ENCODE measurements around the gene FSD1L.

The FSD1L gene

DNA sequence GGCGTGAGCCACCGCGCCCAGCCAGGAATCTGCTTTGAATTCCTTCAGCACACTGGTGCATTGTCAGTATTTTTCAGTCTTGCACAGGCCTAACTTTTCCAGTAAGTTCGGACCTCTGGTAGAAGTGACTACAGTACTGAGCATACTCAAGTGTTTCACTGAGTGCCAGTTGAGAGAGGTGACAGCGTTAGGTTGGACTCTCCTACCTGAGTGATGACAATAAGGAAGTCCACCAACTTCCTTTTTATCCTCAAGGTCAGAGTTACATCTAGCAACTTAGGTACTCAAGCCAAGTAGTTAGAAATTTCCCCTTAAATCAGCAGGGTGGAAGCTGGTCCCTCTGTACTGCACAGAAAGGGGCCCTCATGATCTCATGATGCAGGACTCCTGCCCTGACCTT, 26.0 kb upstream of the FSD1L start:
- Mint-ChIP-seq H3K36me3 (no peaks in the 10 kb centered on the region), H3K4me3 (no peak overlapping the region), H3K27ac (no peak overlapping the region), H3K4me1 (no peaks in the 10 kb centered on the region), H3K9me3 (no peaks in the 10 kb centered on the region)
- no peak for DNase-seq (ENCODE audit: low spot score in 2 of 2)
- ATAC-seq = no peak

DNA sequence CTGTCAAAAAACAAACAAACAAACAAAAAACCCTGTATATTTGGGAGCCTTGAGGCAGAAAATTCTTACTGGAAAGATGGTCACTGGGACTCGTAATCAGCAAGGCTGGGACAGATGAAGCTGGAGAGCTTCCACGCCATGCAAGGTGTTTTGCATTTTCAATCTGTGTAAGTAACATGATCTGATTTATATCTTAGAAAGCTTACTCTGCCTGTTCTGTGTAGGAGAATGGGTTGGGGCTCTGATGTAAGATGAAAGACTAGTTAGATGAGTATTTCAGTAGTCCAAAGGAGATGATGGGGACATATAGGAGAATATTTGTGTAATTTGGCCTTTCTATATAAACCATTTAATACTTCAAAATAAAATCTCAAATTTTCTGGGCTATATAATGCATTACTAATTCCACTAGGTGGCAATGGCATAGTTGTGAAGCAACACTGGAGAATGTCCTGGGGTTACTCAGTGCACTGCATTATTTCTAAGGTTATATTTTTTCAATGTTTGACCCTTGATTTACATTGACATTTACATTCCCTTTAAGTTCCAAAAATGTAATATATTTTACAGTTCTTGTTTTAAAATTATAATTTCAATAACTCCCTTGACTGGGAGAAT, 21.9 kb upstream of the FSD1L start:
- Mint-ChIP-seq H3K27ac (no peak overlapping the region), H3K4me3 (no peak overlapping the region), H3K9me3 (no peaks in the 10 kb centered on the region), H3K36me3 (no peaks in the 10 kb centered on the region), H3K4me1 (no peaks in the 10 kb centered on the region)
- ATAC-seq (no peak), DNase-seq (ENCODE audit: low spot score in 2 of 2) (no peak)

DNA sequence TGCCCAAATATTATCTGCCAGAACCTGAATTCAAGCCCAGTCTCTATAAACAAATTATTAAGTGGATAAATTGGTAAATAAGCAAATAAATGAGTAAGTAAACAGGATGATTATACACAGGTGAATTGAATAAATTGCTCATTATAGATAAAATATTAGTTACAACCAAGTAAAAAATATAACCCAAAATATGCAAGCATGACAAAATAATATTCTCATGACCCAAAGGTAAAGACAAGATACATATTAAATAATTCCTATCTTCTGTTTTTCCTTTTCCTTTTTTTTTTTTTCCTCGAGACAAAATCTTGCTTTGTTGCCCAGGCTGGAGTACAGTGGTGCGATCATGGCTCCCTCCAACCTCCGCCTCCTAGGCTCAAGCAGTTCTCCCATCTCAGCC, 21.2 kb upstream of the FSD1L start:
- no peaks in the 10 kb centered on the region for H3K36me3 Mint-ChIP-seq
- no peak for ATAC-seq
- no peak overlapping the region for H3K4me3 Mint-ChIP-seq
- no peaks in the 10 kb centered on the region for H3K9me3 Mint-ChIP-seq
- H3K27ac Mint-ChIP-seq = no peak overlapping the region
- no peaks in the 10 kb centered on the region for H3K4me1 Mint-ChIP-seq
- DNase-seq (ENCODE audit: low spot score in 2 of 2) = no peak

DNA sequence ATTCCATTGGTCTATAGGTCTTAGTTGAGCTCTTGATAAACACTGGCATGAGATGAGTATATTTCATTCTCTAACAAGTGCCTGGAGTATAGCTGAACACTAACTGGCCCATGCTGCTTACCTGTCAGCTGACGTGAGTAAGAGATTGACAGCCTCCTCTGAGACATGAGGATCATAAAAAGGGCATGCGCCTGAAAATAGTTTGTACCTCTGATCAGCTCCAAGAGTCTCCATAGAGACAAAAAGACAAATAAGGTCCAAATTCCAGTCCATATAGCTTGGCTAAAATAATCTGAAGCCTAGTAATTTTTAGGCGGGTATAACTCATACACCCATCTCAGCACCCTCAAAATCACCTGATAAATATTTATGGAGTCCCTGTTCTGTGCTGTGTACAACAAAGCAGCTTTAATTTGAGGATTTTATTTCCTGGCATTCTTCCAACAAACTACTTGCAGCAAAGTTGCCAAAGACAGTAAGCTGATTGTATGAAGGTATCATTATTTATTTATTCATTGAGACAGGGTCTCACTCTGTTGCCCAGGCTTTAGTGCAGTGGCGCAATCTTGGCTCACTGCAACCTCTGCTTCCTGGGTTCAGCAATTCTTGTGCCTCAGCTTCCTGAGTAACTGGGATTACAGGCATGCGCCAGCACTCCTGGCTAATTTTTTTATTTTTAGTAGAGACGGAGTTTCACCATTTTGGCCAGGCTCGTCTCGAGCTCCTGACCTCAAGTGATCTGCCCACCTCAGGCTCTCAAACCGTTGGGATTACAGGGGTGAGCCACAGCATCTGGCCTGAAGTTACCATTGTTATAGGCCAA, 16.2 kb upstream of the FSD1L start:
- Mint-ChIP-seq H3K4me3 (no peak overlapping the region), H3K4me1 (no peaks in the 10 kb centered on the region), H3K9me3 (no peaks in the 10 kb centered on the region), H3K36me3 (no peaks in the 10 kb centered on the region), H3K27ac (no peak overlapping the region)
- DNase-seq (ENCODE audit: low spot score in 2 of 2) (no peak), ATAC-seq (no peak)

DNA sequence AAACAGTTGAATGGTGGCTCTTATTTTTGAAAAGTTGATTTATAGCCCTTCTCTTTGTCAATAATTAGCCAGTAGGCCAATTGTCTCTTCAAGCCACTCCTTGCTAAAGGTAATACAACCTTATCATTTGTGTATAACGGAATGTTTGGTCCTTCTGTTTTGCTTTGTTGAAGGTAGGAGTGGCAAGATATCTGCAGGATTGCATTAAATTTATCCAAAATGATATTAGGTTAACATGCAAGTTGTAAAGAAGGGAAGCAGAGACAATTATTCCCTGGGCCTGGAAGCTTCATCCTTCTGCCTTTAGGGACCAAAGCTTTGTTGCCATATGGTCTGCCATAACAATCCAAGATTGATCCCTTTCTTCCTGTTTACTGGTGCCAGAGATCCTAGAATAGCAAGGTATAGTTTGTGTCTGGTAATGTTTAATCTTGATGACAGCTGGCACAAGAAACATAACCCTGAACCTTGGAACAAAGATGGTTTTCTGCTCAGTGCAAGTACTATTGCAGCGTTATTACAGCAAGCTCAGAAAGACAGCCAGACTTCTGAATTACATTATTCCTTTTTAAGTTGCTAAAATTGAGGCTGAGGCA, 15.5 kb upstream of the FSD1L start:
- no peak for DNase-seq (ENCODE audit: low spot score in 2 of 2)
- H3K36me3 Mint-ChIP-seq = no peaks in the 10 kb centered on the region
- H3K4me1 Mint-ChIP-seq = no peaks in the 10 kb centered on the region
- H3K9me3 Mint-ChIP-seq = no peaks in the 10 kb centered on the region
- no peak overlapping the region for H3K27ac Mint-ChIP-seq
- H3K4me3 Mint-ChIP-seq = no peak overlapping the region
- no peak for ATAC-seq

DNA sequence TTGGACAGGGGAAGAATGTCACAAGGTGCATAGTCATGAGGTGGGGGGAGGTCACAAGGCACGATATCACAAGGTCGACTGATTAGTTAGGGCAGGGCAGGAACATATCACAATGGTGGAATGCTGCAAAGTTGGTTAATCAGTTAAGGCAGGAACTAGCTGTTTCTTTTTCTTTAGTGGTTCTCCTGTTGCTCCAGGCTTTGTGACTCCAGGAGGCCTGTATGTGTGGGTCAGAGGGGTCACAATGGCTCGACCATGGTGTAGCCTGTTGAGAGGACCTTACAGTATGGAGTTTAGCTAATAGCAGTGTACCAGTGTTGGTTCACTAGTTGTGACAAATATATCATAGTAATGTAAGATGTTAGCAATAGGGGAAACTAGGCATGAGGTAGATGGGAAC, 12.4 kb upstream of the FSD1L start:
- Mint-ChIP-seq H3K36me3 (no peaks in the 10 kb centered on the region), H3K4me1 (no peaks in the 10 kb centered on the region), H3K9me3 (no peaks in the 10 kb centered on the region), H3K27ac (no peak overlapping the region), H3K4me3 (no peak overlapping the region)
- no peak for ATAC-seq
- DNase-seq (ENCODE audit: low spot score in 2 of 2) = no peak

DNA sequence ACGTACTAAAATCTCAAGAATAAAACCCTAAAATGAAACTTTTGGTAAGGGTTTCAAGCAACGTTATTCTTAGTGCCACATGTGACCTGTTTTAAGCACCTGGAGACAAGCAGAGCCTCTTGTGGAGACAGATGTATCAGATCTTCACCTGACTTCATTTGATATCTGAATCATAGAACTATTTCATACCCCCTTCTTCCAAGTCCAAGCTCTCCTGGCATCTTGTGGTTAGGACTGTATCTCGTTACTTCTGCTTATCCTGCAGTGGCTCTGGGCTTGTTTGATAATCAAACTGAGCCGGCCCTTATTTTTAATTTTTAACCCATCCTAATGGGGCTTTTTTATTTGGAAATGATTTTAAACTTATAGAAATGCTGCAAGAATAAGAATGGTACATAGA, 11.1 kb upstream of the FSD1L start:
- Mint-ChIP-seq H3K9me3 (no peaks in the 10 kb centered on the region), H3K27ac (no peak overlapping the region), H3K4me3 (no peak overlapping the region), H3K36me3 (no peaks in the 10 kb centered on the region), H3K4me1 (no peaks in the 10 kb centered on the region)
- DNase-seq (ENCODE audit: low spot score in 2 of 2) (no peak), ATAC-seq (no peak)

DNA sequence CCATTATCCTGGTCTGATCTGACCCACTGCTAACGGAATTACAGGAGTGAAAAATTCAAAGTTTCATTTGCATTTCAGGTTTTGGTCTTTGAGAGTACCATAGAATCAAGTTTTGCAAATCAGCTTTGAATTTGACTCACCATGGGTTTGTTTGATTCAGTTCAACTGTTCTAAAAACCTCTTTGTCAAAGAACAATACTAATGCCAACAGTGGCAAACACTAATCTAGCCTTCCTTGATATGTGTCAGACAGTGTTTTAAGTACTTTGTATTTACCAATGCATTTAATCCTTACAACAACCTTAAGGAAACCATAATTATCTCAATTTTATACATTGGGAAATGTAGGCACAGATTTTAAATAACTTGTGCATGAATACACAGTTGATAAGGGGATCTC, 10.1 kb upstream of the FSD1L start:
- no peaks in the 10 kb centered on the region for H3K4me1 Mint-ChIP-seq
- H3K27ac Mint-ChIP-seq = no peak overlapping the region
- no peaks in the 10 kb centered on the region for H3K36me3 Mint-ChIP-seq
- H3K4me3 Mint-ChIP-seq = no peak overlapping the region
- peak; percentile 59 for ATAC-seq
- DNase-seq (ENCODE audit: low spot score in 2 of 2) = no peak
- H3K9me3 Mint-ChIP-seq = no peaks in the 10 kb centered on the region

DNA sequence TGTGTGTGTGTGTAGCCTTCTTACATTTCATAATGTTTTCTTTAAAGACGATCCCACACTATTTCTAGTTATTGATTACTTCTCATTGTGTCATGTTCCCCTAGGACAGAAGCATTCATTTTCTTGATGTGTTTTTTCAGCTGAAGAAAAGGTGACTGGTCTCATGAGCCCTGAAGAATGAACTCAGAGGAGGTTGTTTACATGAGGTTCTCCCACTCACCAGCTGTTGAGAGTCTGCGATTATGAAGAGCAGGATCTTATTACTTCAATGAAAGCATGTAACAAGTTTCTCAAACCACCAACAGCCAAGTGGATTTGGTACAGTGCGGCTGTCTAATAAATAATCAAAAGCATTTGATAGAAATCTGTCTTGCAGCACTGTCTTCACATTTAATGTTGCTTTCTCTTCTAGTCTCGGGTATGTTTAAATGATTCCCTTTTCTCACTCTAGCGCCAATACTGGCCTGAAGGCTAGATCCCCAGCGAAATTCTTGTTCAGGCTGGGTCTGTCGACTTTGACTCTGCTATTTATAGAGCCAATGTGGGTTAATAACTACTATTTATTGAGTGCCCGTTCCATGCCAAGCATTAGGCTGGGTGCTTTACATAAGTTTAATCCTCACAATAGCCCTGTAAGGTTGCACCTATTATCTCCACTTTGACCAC, 9.6 kb upstream of the FSD1L start:
- H3K9me3 Mint-ChIP-seq = no peaks in the 10 kb centered on the region
- no peak overlapping the region for H3K4me3 Mint-ChIP-seq
- no peaks in the 10 kb centered on the region for H3K4me1 Mint-ChIP-seq
- DNase-seq (ENCODE audit: low spot score in 2 of 2) (no peak), ATAC-seq (no peak)
- no peak overlapping the region for H3K27ac Mint-ChIP-seq
- H3K36me3 Mint-ChIP-seq = no peaks in the 10 kb centered on the region

DNA sequence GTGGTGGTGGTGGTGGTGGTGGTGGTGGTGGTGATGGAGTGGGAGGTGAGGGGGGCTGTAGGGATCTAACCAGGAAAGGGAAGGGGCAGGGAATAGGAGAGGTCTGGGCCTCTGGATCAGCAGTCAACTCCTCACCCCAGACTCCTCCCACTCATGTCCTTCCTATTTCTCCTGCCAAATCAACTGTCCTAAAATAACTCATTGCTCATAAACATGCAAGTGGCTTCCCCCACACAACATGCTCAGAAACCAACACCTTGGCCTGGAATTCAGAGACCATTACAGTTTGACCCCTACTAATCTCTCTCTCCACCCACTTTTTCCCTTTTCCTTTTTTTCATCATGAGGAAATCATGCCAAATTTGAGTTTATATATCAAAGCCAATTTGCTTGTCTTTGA, 8.4 kb upstream of the FSD1L start:
- no peaks in the 10 kb centered on the region for H3K9me3 Mint-ChIP-seq
- ATAC-seq (no peak), DNase-seq (ENCODE audit: low spot score in 2 of 2) (no peak)
- no peak overlapping the region for H3K27ac Mint-ChIP-seq
- no peaks in the 10 kb centered on the region for H3K36me3 Mint-ChIP-seq
- H3K4me3 Mint-ChIP-seq = no peak overlapping the region
- H3K4me1 Mint-ChIP-seq = peaks cover 9% of the 10 kb centered on the region

DNA sequence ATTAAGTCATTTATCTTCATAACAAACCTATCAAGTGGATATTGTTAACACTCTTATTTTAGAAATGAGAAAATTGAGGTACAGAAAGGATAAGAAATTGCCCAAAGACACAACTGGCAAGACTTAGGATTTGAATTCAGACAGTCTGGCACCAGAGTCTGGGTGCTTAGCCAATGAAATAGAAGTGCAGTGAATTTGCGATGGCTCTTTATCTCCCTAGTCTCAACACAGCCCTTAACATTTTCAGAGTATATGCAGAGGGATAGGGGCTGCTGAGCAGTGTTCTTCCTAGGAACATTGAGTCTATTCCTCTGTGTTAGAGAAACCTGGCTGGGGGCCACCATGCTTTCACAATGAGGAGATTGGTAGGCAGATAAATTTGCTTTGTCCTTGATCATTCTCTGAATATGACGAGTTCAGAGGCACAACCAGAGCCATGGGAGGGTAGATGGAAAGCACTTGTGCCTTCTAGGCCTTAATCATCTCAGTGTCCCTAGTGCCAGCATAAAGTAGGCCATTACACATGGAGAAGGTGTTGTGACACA, 6.1 kb upstream of the FSD1L start:
- DNase-seq (ENCODE audit: low spot score in 2 of 2) (no peak), ATAC-seq (no peak)
- H3K36me3 Mint-ChIP-seq = no peaks in the 10 kb centered on the region
- H3K4me1 Mint-ChIP-seq = peaks cover 10% of the 10 kb centered on the region
- no peak overlapping the region for H3K4me3 Mint-ChIP-seq
- H3K27ac Mint-ChIP-seq = no peak overlapping the region
- no peaks in the 10 kb centered on the region for H3K9me3 Mint-ChIP-seq

DNA sequence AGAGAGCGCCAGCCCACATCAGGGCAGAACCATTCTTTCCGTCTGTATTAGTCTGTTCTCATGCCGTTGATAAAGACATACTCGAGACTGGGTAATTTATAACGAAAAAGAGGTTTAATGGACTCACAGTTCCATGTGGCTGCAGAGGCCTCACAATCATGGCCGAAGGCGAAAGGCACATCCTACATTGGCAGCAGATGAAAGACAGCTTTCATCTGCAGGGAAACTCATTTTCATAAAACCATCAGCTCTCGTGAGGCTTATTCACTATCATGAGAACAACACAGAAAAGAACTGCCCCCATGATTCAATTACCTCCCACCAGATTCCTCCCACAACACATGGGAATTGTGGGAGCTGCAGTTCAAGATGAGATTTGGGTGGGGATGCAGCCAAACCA, 4.7 kb upstream of the FSD1L start:
- Mint-ChIP-seq H3K9me3 (no peaks in the 10 kb centered on the region), H3K27ac (no peak overlapping the region), H3K4me1 (peaks cover 15% of the 10 kb centered on the region), H3K4me3 (no peak overlapping the region), H3K36me3 (no peaks in the 10 kb centered on the region)
- DNase-seq (ENCODE audit: low spot score in 2 of 2) = no peak
- ATAC-seq = no peak

DNA sequence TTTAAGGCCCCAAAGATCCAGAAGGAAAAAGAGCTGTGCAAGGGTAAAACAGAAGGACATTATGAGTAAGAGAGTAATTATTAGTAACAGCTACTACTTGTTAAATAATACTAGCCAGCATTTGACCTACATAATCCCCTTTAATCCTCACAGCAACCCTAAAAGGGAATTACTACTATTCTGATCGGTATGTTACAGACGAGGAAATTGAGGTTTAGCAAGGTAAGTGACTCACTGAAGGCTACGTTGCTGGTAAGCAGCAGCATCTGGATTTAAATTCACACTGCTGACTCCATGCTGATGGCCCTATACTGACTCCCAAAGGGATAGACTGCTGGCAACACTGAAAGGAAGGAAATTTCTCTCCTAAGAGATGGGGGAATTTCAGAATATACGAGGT, 3.7 kb upstream of the FSD1L start:
- Mint-ChIP-seq H3K36me3 (no peaks in the 10 kb centered on the region), H3K4me3 (no peak overlapping the region), H3K9me3 (no peaks in the 10 kb centered on the region), H3K27ac (no peak overlapping the region), H3K4me1 (peaks cover 23% of the 10 kb centered on the region)
- DNase-seq (ENCODE audit: low spot score in 2 of 2) (no peak), ATAC-seq (no peak)

DNA sequence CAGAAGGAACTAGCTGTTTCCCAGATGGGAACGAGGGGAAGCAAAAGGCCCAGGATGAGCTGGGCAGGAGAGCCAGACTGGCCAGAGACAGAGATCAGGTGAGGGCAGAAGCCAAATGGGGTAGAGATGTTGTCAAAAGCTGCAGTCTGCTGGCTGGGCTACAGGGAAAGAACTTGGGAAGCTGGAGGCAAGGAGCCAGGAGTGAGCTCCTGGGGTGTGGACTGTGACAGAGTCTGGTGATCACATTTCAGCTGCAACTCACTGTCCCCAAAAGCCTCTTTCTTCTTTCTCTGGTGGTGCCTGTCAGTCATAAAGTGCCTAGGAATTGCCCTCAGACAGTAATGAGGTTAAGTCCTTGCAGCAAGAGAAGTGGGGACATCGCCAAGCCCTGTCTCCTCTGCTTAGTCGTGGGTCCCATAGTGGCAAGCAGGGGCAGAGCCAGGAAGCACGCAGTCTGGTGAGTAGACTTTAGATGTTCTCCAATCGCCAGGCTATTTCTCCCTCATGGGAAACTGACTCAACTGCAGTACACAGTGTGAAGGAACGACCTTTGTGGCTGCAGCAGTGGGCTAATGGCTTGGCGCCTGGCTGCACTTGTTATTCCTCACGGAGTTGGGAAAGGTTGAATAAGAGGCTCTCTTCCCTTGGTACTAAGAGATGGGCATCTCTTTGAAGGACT, 2.5 kb upstream of the FSD1L start:
- ATAC-seq (no peak), DNase-seq (ENCODE audit: low spot score in 2 of 2) (no peak)
- H3K9me3 Mint-ChIP-seq = no peaks in the 10 kb centered on the region
- peaks cover 23% of the 10 kb centered on the region for H3K4me1 Mint-ChIP-seq
- H3K36me3 Mint-ChIP-seq = no peaks in the 10 kb centered on the region
- no peak overlapping the region for H3K27ac Mint-ChIP-seq
- no peak overlapping the region for H3K4me3 Mint-ChIP-seq

DNA sequence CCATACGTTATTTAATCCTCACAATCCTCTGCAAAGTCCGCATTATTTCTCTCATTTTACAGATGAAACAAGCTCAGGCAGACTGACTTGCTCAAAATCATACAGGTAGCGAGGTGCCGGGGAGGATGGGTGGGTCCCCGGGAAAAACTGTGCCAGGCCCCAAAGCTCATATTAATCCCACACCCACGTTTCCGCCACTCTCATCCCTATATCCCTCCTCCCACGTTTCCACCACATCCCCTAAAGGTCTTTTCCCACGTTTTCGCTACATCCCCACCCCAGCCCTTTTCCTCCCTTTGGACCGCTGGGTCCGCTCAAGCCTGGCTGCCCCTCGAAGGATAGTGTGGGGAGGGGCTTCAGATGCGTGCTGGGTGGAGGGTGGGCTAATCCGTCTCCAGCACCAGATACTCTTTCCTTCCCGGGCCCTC, 434 bp upstream of the FSD1L start:
- DNase-seq (ENCODE audit: low spot score in 2 of 2) = no peak
- ATAC-seq = no peak
- Mint-ChIP-seq H3K4me1 (peaks cover 23% of the 10 kb centered on the region), H3K4me3 (peak overlapping the region; percentile 81), H3K27ac (peak overlapping the region; percentile 92), H3K9me3 (no peaks in the 10 kb centered on the region), H3K36me3 (no peaks in the 10 kb centered on the region)

All from stimulated activated effector memory CD8-positive, alpha-beta T cell treated with anti-CD3 and anti-CD28 coated beads, Interleukin-12 subunit alpha, Interleukin-12 subunit beta, amount 100 ng/mL, for 72 hours (primary cell).